GM20431 (cell line): ENCODE results near the gene CST9L.

ENCODE experiments used
- in situ Hi-C: fragments of 300-500 bp; cut with MseI, MboI; formaldehyde crosslinking; loops from one replicate; pipeline ENCODE4 v1.15.0; 2020; ENCODE audit warnings: low sequenced_read_pairs; ENCODE audit not compliant: unreplicated experiment

The CST9L gene

DNA sequence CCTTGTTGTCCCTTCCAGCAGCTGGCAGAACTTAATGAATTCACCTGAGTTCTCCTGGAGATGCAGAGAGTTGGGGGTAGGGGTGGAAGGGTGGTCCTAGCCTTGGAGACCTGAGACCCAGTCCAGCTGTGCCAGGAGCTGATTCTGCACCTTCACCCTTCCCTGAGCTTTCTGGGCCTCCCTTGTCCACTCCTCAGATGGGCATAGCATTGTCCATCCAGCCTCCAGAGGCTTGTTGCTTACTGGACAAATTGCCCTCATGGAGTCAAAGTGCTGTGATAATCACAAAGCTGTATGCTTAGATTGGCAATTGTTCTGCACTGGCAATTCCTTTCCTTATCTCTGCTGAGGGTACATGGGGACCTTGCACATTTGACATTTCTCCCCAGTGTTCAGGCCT is 16.5 kb downstream of the CST9L start:
- in situ Hi-C loops: no loop called here

DNA sequence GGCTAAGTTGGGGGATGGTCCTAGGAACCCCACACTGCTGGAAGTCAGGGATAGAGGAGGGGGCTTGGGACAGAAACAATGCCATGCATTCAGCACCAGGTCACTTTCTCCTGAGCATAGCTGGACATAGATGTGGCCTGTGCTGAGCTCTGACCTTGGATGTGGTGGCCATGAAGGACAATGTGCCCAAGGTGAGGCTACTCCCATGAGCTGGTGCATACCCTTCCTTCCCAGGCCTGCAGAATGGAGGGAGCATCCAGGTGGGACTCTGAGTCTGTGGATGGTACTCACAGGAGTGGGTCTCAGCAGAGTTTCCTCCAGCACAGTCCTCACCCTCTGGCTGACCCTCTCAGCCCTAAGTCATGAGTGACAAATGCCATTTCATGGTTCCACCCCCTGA is 16.9 kb downstream of the CST9L start:
- in situ Hi-C loops: no loop called here

DNA sequence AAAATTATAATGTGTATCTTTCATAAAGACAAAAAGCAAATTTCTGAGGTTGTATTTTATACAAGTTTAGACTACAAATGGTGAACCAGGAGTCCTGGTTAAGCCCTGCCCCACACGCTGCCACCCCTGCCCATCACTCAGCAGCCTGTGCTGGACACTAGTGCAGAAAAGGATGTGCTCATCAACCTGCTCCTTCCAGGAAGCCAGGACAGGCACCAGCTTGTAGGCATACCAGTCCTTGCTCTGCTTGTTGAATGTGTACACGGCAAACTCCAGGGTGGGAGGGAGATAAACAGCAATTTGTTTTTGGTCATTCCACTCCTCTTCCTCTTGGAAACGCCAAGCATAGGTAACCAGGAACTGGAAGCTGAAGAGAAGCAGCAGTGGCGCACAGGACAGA is 18.1 kb downstream of the CST9L start:
- in situ Hi-C loops: no loop called here

DNA sequence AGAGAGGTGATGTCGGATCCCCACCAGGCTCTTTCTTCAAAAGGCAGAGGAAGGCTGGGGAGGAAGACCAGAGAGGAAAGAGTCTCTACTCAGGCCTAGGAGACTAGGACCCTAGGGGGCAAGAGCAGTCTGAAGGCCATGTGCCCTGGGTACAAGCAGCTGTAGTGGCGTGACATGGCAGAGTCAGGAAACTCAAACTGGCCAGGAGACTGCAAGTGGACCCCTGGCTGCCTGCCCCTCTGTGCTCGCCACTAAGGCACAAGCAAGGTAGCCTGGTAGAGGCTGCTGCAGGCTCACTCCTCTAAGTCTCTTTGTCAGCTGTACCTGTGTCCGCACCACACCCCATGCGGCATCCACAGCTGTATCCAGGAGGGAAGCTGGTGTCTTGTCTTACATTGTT is 19.9 kb downstream of the CST9L start:
- in situ Hi-C loops: no loop called here

DNA sequence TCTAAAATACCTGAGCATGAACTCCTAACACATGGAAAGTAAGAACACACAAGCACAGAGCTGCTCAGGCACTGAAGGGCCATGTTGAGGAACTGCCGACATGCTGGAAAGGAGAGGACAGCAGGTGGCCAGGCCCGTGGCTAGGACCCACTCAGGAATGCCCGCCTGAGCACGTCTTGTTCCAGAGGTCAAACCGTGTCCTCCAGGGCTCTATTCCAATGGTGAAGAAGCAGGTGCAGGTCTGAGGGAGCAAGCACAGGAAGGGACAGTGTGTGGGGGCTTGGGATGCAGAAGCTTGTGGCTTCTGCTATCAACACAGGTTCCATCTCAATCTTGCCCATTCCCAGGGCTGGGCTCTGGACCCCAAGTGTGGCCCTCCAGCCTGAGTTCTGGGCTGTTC is 20.7 kb downstream of the CST9L start:
- in situ Hi-C loops: no loop called here

DNA sequence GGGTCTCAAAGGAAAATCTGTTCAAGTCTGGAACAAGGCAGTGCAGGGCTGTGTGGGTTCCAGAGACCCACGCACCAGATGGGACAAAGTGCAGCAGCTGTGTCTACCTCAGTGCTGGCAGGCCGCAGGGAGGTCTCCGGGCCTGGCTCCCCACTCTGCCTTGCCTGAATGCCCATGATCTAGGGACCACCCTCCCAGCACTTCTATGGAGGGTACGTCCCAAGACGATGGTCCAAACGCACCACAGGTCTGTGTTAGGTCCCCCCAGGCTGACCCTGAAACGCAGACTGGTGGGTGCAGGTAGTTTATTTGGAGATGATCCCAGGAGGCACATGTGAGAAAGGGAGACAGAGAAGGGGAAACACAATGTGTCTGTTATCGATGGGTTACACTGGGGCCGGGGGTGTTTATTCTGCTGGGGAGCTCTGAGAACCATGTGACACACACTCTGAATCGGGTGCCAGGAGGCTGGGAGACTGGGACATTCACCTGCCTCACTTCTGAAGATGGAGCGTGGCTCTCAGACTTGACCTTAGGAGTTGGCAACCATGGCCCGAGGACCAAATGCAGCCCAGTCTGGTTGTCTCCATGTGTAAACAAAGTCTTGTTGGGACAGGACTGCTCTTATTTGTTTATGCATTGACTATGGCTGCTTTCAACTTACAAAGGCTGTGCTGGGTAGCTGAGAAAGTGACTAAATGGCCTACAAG is 21.7 kb downstream of the CST9L start:
- in situ Hi-C loops: no loop called here

DNA sequence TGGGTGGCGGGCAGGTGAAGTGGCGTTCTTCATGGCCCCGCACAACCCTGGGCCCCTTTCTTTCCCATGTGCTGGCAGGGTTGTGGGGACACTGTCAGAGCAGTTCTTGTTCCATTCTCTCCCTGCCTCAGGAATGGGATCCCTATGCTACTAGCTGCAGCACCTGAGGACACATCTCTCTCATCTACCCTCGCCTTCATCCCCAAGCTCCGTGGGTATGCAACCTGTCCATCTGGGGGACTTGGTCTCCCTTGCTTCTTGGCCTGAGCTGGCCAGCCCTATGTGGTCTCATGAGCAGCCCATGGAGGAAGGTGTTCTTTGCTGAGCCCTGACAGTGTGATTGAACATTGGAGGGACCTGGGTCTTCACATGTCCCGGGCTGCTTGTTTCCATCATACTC is 24.2 kb downstream of the CST9L start:
- in situ Hi-C loops: no loop called here

DNA sequence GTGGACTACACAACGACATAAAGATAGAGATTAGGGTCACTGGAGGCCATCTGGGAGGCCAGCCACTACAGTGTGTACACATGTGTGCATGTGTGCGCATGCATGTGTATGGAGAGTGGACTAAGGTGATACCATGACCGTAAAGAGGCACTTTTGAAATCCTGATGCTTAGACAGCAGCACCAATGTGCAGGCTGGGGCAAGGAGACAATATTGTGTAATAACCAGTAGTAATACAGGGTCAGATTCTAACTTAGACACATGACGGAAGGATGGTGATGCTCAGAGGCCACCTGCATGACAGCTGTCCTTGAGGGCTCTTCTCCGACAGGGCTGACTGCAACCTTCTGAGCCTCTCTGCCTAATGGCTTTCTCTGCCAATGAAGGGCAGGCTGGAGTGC is 25.5 kb downstream of the CST9L start:
- in situ Hi-C loops: no loop called here

DNA sequence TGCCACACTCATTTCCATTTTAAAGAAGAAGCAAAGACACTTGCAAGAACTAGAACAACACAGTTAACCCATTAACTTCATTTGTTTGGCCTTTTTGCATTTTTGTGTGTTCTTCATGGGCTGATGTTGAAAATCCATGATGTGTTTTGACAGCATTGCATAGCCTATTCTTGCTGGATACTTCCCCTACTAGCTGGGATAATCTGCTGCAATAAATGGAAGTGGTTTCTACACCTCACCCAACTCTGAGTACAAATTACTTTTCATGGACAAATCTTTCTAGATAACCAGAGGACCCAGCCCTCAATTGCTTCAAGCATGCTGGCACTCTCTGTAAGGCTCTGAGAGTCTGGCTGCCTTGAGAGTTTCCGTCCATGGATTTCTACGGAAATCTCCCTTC is 26.5 kb downstream of the CST9L start:
- in situ Hi-C loops: no loop called here

DNA sequence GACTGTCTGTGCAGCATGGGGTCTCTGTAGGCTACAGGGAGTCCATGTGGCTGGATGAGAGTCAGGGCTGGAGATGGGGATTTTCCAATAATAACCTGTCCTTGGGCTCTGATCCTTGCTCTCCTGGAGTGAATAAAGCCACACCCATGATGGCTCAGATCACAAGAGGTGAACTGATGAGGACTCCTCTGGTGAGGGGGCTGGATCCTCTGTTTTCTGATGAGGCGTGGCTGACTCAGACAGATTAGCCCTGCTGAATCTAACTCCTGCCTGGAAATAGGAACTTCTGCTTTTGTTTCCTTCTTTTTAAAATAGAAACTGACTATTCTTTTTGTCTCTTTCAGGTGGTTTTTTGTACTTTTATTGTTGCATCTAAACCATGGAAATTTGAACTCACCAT is 27.0 kb downstream of the CST9L start:
- in situ Hi-C loops: no loop called here

DNA sequence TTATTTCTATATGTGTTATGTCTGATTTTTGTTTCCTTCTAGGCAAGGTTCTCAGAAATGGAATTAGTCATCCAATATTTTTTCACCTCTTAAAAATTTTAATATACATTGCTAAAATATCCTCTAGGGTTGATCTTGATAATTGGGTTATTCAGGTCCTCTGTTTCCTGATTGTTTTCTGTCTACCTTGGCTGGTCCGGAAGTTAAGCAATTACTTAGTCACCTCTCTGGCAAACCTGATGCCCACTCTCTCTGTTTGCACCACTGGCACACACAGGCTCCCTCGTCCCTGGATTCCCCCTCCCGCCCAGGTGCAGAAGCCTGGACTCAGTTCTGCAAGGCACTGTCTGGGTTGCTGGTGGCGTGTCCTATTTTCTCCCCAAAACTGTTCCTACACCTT is 27.7 kb downstream of the CST9L start:
- in situ Hi-C loops: no loop called here

DNA sequence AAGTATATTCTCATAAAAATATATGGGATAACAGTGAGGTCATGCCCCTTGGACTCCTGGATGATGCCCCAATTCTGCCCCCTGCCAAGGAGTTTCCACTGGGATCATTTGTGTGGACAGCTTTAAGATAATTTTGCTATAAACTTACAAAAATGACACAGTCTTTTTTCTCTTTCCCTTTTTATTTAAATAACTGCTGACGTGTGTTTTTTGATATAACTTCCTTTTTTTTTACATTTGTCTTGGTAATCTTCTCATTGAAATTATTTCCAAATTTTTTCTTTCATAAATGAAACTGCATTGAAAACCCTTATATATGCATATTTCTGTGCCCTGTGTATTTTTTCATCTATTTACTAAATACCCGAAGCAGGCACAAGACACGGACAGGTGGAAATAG is 31.3 kb downstream of the CST9L start:
- in situ Hi-C loops: no loop called here

DNA sequence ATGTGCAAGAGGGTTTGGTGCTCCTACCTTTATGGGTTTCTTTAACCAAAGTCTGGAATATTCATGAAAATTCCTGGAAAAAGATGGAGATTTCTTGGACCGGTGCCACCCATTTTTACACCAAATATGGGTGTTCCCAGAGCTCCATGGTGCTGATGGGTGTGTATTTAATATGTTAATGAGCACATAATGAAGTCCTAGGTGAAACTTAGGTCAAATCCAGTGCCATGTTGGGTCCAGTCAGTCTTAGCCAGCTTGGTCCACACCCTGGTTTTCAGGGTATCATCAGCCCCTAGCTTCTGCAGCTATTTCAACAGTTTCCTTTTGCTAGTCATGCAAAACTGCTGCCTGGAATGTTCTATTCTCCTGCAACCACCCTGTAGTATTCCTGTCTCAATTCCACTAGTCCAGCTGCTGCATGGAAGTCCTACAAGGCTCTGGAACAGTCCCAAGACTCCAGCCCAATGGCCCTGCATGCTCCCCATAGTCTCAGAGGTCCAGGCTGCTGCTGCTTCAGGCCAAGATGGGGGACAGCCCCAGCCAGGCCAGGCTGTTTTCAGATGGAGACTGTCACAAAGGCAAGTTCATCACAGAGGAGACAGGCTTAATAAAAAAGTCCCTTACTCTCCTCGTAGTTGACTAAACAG is 31.8 kb downstream of the CST9L start:
- in situ Hi-C loops: no loop called here

DNA sequence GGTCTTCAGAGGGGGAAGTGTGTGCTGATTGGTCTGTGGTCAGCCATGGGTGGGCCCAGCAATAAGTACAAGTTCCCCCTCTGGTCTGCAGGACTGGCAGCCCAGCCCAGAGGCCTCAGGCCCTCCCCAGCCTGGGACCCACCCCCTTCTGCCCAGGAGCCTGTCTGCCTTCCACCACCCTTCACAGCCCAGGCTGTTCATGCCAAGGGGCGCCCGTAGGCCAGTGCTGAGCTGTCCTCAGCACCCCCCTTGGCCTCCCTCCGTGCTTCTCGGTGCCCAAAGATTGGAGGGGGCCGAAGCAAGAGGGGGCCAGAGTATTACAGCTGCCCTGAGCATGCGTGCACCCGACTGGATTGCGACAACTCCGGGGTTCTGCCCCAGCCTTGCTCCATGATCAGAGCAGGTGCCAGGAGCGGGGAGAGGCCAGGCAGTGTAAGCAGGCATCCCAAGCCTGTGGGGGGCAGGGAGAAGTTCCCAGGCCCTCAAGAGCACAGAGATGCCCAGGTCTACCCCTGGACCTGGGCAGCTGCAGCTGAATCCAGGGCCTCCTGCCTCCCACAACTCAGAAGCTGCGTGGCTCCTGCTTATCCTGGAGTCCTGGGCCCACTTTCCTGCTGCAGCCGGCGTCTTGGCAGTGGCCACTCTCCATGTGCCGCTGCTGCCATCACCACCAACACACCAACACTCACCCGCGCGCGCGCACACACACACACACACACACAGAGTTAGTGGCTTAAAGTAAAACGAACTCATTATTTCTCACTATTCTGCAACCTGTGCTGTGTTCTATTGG is 33.3 kb downstream of the CST9L start:
- in situ Hi-C loops: no loop called here

DNA sequence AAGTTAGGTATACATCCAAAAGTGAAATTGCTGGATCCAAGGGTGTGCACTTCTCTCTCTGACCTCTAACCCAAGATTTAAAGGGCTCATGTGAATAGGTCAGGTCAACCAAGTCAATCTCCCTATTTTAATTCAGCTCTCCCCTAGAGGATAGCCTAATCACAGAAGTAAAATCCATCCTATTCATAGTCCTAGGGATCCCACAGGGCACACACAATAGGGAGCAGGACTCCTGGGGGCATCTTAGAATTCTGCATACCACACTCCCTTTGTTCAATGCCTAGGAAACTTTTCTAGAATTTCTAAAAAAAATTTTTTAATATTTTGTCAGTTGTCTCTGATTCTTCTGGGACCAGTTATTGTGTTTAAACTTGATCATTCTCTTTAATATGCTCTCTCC is 35.1 kb downstream of the CST9L start:
- in situ Hi-C loops: no loop called here

DNA sequence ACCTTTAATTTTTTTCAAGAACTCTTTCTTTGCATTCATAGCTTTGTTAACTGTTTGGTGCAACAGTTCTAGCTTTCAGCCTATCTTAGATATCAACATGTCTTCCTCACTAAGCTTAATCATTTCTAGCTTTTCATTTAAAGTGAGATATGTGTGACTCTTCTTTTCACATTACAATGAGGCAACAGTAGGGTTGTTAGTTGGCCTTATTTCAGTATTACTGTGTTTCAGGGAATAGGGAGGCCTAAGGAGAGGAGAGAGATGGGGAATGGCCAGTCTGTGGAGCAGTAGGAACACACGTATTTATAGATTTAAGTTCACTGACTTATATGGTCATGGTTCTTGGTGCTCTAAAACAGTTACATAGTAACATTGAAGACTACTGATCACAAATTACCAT is 35.8 kb downstream of the CST9L start:
- in situ Hi-C loops: no loop called here

DNA sequence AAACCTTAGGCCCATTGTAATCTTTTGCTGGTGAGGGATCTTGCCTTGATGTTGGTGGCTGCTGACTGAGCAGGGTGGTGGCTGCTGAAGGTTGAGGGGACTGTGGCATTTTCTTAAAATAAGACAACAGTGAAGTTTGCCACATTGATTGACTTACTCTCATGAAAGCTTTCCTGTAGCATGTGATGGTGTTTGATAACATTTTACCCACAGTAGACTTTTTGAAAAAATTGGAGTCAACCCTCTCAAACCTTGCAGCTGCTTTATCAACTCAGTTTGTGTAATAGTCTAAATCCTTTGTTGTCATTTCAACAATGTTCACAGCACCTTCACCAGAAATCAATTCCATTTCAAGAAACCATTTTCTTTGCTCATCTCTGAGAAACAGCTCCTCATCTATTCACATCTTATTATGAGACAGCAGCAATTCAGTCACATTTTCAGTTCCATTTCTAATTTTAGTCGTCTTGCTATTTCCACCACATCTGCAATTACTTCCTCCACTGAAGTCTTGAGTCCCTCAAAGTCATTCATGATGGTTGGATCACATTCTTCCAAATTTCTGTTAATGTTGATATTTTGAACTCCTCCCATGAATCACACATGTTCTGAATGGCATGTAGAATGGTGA is 37.2 kb downstream of the CST9L start:
- in situ Hi-C loops: no loop called here

DNA sequence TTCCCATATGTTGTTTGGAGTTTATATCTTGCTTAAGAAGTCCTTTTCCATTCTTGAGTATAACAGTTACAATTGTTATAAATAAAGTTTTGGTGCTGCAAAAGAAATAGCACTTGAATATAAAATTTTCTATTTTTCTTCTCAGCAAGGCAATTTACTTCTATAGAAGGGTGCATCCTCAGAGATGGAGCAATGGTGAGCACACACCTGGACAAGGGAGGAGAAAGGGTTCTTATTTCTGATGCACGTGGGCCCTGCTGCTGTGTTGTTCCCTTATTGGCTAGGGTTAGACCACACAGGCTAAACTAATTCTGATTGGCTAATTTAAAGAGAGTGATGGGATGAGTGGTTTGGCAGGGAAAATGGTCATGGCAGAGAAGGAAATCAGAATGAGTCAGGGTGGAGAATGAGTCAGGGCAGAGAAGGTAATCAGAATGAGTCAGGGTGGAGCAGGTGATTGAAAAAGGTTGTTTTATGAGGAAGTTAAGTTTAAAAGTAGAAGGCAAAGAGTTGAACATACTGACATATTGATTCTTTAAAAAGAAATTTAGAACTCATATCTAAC is 39.3 kb downstream of the CST9L start:
- in situ Hi-C loops: no loop called here

DNA sequence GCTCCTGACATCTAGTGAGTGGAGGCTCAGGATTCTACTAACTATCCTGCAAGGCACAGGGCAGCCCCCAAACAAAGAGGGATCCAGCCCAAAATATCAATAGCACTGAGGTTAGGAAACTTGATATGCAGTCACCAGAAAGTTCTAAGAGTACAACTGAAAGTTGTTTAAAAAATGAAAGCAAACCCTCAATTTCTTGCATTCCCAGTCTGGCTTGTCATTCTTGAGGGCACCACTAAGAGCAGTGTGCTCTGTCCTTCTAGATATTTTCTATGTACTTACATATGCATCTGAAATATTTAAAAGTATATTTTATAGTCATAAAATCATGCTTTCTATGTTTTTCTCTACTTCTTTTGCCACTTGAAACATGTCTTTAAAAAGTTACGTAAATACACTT is 41.4 kb downstream of the CST9L start:
- in situ Hi-C loops: no loop called here

DNA sequence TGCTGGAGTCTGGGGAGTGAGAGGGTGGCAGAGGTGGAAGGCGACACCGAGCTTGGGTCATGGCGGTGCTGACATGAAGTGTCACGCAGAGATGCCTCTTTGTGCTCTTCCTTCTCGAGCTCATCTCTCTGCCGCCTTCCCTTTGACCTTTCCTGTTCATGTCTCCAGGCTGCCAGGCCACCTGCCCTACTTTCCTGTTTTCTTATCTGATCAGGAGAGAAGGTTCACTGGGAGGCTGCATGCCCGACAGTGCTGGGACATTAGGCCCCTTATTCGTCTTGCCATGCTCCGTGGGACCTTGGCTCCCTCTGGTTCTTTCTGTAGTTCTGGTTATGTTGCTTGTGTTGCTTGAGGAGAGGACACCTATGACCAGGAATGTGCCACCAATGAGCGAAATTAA is 44.1 kb downstream of the CST9L start:
- in situ Hi-C loops: no loop called here

DNA sequence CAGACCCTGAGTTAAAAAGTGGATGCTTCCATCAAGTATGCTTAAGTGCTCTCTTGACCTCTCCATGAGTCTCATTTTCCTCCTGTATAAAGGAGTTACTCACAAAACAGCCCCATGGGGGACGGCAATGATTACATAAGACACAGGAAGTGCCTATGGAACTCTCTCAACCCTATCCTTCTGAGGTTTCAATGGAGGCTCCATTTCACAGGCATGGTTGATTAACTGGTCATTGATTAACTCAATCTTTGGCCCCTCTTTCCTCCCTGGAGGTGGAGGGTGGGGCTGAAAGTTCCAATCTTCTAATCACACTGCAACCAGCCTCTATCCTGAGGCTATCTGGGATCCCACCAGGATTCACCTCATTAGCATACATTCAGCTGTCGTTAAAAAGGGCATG is 48.1 kb downstream of the CST9L start:
- in situ Hi-C loops: no loop called here
